Endothelial cell (in vitro differentiated cells): ENCODE results near the gene FOSL2. TPM values are rescaled to one million over a fixed set of nuclear protein-coding genes. Genes with fewer than 3 reads are reported as not detected.
A peak's percentile ranks its signal among the peaks of the same experiment; 100 is the strongest.

Experiments
- DNase-seq: peaks from one replicate; pipeline ENCODE4 v3.0.0; 2021; ENCODE audit warnings: low spot score
- H3K27ac Mint-ChIP-seq: one replicate; pipeline ENCODE4 v1.8.0; 2021; ENCODE audit warnings: mixed read lengths, inconsistent platforms; ENCODE audit not compliant: unreplicated experiment
- H3K27me3 Mint-ChIP-seq: one replicate; pipeline ENCODE4 v1.8.0; 2021; ENCODE audit warnings: mild to moderate bottlenecking, moderate library complexity, mixed read lengths, inconsistent platforms; ENCODE audit not compliant: unreplicated experiment
- H3K36me3 Mint-ChIP-seq: one replicate; pipeline ENCODE4 v1.8.0; 2021; ENCODE audit warnings: mild to moderate bottlenecking, low read depth, mixed read lengths, inconsistent platforms; ENCODE audit not compliant: unreplicated experiment
- H3K4me1 Mint-ChIP-seq: one replicate; pipeline ENCODE4 v1.8.0; 2021; ENCODE audit warnings: mild to moderate bottlenecking, mixed read lengths, inconsistent platforms; ENCODE audit not compliant: unreplicated experiment
- H3K4me3 Mint-ChIP-seq: one replicate; pipeline ENCODE4 v1.8.0; 2021; ENCODE audit warnings: mild to moderate bottlenecking, mixed read lengths, inconsistent platforms; ENCODE audit not compliant: unreplicated experiment
- H3K9me3 Mint-ChIP-seq: one replicate; pipeline ENCODE4 v1.8.0; 2021; ENCODE audit warnings: mixed read lengths, inconsistent platforms; ENCODE audit not compliant: unreplicated experiment
- CTCF ChIP-seq: fragments of 200-600 bp; sonication (generic); IDR thresholded peaks from one replicate; pipeline ENCODE4 v1.5.0; 2021; ENCODE audit warnings: antibody characterized with exemption; ENCODE audit not compliant: unreplicated experiment
- total RNA-seq: library from RNA; stranded (reverse); fragmentation: NEBNext Ultra II Directional; extraction: Animal tissue kit (Norgen Biotek cat#: 25700); gene quantifications from one replicate; pipeline ENCODE4 v1.2.1, GENCODE V29; 2021; ENCODE audit not compliant: unreplicated experiment

The FOSL2 gene
- total RNA-seq, 1 donor from 2014 or later = 24.4 TPM

GRCh38 chr2:28419443-28420270 lies 27.0 kb downstream of the FOSL2 start:
- Mint-ChIP-seq H3K9me3 (no peaks in the 10 kb centered on the region), H3K27ac (no peak overlapping the region), H3K4me3 (no peak overlapping the region), H3K4me1 (peaks cover 29% of the 10 kb centered on the region), H3K27me3 (peaks cover 3% of the 10 kb centered on the region), H3K36me3 (peaks cover 5% of the 10 kb centered on the region)
- no peak for DNase-seq
- TF ChIP-seq CTCF = no peak

- Mint-ChIP-seq H3K4me1 (peaks cover 31% of the 10 kb centered on the region), H3K36me3 (no peaks in the 10 kb centered on the region), H3K27me3 (no peaks in the 10 kb centered on the region), H3K9me3 (no peaks in the 10 kb centered on the region), H3K4me3 (no peak overlapping the region), H3K27ac (no peak overlapping the region)
- TF ChIP-seq CTCF = no peak
- no peak for DNase-seq
These were observed 28.1 kb downstream of the FOSL2 start for GRCh38 chr2:28420722-28421121.

GRCh38 chr2:28422908-28423741 lies 30.5 kb downstream of the FOSL2 start:
- H3K9me3 Mint-ChIP-seq = no peaks in the 10 kb centered on the region
- no peaks in the 10 kb centered on the region for H3K36me3 Mint-ChIP-seq
- TF ChIP-seq CTCF = no peak
- DNase-seq = no peak
- no peak overlapping the region for H3K27ac Mint-ChIP-seq
- H3K4me3 Mint-ChIP-seq = no peak overlapping the region
- peaks cover 39% of the 10 kb centered on the region for H3K4me1 Mint-ChIP-seq
- peaks cover 4% of the 10 kb centered on the region for H3K27me3 Mint-ChIP-seq

- H3K4me3 Mint-ChIP-seq = no peak overlapping the region
- TF ChIP-seq CTCF = no peak
- H3K4me1 Mint-ChIP-seq = peaks cover 39% of the 10 kb centered on the region
- no peaks in the 10 kb centered on the region for H3K9me3 Mint-ChIP-seq
- H3K27me3 Mint-ChIP-seq = peaks cover 4% of the 10 kb centered on the region
- peak overlapping the region; percentile 16 for H3K27ac Mint-ChIP-seq
- no peak for DNase-seq
- no peaks in the 10 kb centered on the region for H3K36me3 Mint-ChIP-seq
These were observed 31.4 kb downstream of the FOSL2 start for GRCh38 chr2:28423856-28424605.
